Left ventricle myocardium inferior (tissue), 1 donor: ENCODE data around the gene RUFY3. TPM values are rescaled to one million over a fixed set of nuclear protein-coding genes. Genes with fewer than 3 reads are reported as not detected.

Experiments
- DNase-seq: peaks from one replicate; pipeline ENCODE4 v3.0.0-alpha.2; 2020
- H3K27ac ChIP-seq: fragments of 200-600 bp; replicated peaks from 2 replicates; pipeline ENCODE4 v1.8.0; 2021
- H3K27me3 ChIP-seq: fragments of 200-600 bp; 2 replicates; pipeline ENCODE4 v1.8.0; 2021; ENCODE audit warnings: low read depth
- H3K36me3 ChIP-seq: fragments of 200-600 bp; 2 replicates; pipeline ENCODE4 v1.8.0; 2021
- H3K4me1 ChIP-seq: fragments of 200-600 bp; 2 replicates; pipeline ENCODE4 v1.8.0; 2021
- H3K4me3 ChIP-seq: fragments of 200-600 bp; 2 replicates; pipeline ENCODE4 v1.8.0; 2021; ENCODE audit warnings: mild to moderate bottlenecking, moderate library complexity
- H3K9me3 ChIP-seq: fragments of 200-600 bp; replicated peaks from 2 replicates; pipeline ENCODE4 v1.8.0; 2021
- intact Hi-C: fragments of 100-400 bp; cut with micrococcal nuclease; formaldehyde crosslinking; loops from one replicate; pipeline ENCODE4 v1.11.0; 2022
- total RNA-seq: library from RNA; stranded (reverse); fragmentation: NEBNext Ultra II Directional; extraction: Animal tissue kit (Norgen Biotek cat#: 25700); gene quantifications from one replicate; pipeline ENCODE4 v1.2.1, GENCODE V29; 2021
- TF ChIP-seq, protein P1 (sequence below): fragments of 200-600 bp; IDR thresholded peaks from 2 replicates; pipeline ENCODE4 v1.8.0; 2021; ENCODE audit warnings: antibody characterized with exemption, mild to moderate bottlenecking, borderline replicate concordance
- donor health status: DM: no; HTN: yes; CAD: no; lungs with severe emphysema.

Gene RUFY3
- total RNA-seq, 1 donor from 2014 or later, result 20.5 TPM

DNA sequence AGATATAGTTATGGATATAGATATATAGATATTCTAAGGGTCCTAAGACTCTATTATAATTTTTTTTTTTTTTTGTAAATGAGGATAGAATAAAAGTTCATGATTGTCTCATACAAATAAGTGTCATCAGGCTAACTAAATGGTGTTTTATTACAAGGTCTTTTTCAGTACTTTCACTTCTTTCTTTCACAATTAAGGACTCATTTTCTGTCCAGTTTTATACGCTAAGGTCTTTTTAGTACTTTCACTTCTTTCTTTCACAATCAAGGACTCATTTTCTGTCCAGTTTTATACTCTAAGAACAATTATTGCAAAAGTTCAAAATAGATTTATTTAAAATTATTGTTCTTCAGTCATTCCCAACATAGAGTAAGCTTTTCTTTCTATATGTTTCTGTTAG lies 32.7 kb downstream of the RUFY3 start:
- H3K27me3 ChIP-seq, result no peaks in the 10 kb centered on the region
- TF ChIP-seq, protein P1, sequence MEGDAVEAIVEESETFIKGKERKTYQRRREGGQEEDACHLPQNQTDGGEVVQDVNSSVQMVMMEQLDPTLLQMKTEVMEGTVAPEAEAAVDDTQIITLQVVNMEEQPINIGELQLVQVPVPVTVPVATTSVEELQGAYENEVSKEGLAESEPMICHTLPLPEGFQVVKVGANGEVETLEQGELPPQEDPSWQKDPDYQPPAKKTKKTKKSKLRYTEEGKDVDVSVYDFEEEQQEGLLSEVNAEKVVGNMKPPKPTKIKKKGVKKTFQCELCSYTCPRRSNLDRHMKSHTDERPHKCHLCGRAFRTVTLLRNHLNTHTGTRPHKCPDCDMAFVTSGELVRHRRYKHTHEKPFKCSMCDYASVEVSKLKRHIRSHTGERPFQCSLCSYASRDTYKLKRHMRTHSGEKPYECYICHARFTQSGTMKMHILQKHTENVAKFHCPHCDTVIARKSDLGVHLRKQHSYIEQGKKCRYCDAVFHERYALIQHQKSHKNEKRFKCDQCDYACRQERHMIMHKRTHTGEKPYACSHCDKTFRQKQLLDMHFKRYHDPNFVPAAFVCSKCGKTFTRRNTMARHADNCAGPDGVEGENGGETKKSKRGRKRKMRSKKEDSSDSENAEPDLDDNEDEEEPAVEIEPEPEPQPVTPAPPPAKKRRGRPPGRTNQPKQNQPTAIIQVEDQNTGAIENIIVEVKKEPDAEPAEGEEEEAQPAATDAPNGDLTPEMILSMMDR, result no peak
- no peak overlapping the region for H3K4me3 ChIP-seq
- peaks cover 5% of the 10 kb centered on the region for H3K36me3 ChIP-seq
- intact Hi-C loops, result no loop called here
- H3K27ac ChIP-seq, result no peak overlapping the region
- no peaks in the 10 kb centered on the region for H3K9me3 ChIP-seq
- DNase-seq, result no peak
- peaks cover 20% of the 10 kb centered on the region for H3K4me1 ChIP-seq

DNA sequence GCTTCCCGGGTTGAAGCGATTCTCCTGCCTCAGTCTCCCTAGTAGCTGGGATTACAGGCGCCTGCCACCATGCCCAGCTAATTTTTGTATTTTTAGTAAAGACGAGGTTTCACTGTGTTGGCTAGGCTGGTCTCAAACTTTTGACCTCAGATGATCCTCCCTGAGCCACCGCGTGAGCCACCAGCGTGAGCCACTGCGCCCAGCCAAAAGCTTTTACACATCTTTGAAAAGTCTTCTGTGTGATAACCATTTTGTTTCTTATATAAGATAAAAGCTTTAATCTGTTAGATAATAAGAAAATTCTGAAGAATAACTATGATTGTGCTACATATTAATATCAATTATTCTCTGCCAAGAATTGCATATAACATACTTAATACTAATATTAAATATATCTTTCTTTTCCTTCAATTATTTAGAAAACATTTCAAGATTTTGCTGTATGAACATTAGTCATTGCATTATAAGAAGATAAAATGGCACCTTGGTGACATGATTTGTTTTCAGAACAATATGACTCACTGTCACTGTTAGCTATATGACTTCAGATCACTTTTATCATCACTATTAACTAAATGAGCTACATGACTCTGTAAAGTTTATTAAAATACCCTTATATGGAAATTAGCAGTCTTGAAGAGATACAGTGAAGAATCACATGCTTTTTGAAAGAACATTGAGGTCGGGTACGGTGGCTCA lies 33.4 kb downstream of the RUFY3 start:
- Histone ChIP-seq H3K4me1 (peaks cover 25% of the 10 kb centered on the region), H3K4me3 (no peak overlapping the region), H3K36me3 (peaks cover 5% of the 10 kb centered on the region), H3K27ac (no peak overlapping the region), H3K9me3 (no peaks in the 10 kb centered on the region), H3K27me3 (no peaks in the 10 kb centered on the region)
- no peak for DNase-seq
- intact Hi-C loops, result no loop called here
- TF ChIP-seq, protein P1, result no peak

DNA sequence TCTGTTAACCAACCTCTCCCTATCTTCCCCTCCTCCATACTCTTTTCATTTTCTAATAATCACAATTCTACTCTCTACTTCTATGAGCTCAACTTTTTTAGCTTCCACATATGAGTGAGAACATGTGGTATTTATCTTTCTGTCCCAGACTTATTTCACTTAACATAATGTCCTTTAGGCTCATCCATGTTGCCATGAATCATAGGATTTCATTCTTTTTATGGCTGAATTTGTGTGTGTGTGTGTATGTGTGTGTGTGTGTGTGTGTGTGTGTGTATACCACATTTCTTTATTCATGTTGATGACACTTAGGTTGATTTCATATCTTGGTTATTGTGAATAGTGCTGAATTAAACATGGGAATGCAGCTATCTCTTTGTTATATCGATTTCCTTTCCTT lies 37.4 kb downstream of the RUFY3 start:
- DNase-seq, result no peak
- no peaks in the 10 kb centered on the region for H3K27me3 ChIP-seq
- peaks cover 20% of the 10 kb centered on the region for H3K36me3 ChIP-seq
- no peak overlapping the region for H3K4me3 ChIP-seq
- H3K27ac ChIP-seq, result peak overlapping the region; percentile 39
- intact Hi-C loops, result no loop called here
- H3K9me3 ChIP-seq, result no peaks in the 10 kb centered on the region
- TF ChIP-seq, protein P1, result no peak
- peaks cover 19% of the 10 kb centered on the region for H3K4me1 ChIP-seq

DNA sequence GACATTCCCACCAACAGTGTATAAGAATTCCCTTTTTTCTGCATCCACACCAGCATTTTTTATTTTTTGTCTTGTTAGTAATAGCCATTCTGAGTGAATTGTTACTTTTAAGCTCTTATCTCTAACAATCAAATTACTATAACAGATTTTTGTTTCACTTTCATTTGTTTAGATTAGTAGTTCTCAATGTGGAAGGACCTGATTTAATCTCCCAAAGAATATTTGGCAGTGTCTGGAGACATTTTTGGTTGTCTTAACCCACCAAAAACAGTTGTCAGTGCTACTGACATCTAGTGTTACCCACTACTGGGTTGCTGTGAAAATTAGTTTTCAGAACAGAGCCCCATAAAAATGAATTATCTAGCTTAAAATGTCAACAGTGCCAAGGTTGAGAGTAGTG lies 37.9 kb downstream of the RUFY3 start:
- H3K4me3 ChIP-seq, result no peak overlapping the region
- TF ChIP-seq, protein P1, result no peak
- peaks cover 19% of the 10 kb centered on the region for H3K4me1 ChIP-seq
- intact Hi-C loops, result loop anchor here (10.0 kb wide), 1 partner anchor 55 kb away; no protein-coding TSS in a partner anchor
- H3K27me3 ChIP-seq, result no peaks in the 10 kb centered on the region
- H3K27ac ChIP-seq, result peak overlapping the region; percentile 39
- DNase-seq, result no peak
- peaks cover 25% of the 10 kb centered on the region for H3K36me3 ChIP-seq
- no peaks in the 10 kb centered on the region for H3K9me3 ChIP-seq

DNA sequence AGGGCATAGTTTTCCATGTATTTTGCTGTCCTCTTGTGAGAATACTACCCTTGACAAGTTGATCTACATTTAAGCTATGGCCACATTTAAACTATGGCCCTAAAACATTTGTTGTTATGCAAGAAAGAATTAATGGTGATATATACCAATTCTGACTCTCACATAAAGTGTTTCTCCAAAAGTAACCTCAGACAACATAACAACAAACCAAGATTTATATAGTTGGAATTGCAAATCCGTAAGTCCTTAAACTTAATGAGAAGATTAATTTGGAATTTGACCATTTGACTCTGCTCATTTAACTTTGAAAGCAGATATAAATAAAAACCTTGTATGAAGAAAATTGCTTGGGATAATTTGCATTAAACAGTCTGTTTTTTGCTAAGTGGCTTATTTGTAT lies 38.9 kb downstream of the RUFY3 start:
- DNase-seq, result no peak
- H3K4me1 ChIP-seq, result peaks cover 19% of the 10 kb centered on the region

More for the DNA sequence above, 38.9 kb downstream of the RUFY3 start:
- H3K27ac ChIP-seq, result no peak overlapping the region
- H3K27me3 ChIP-seq, result no peaks in the 10 kb centered on the region
- H3K9me3 ChIP-seq, result no peaks in the 10 kb centered on the region
- no peak overlapping the region for H3K4me3 ChIP-seq
- TF ChIP-seq, protein P1, result no peak
- intact Hi-C loops, result loop anchor here (10.0 kb wide), 1 partner anchor 54 kb away; no protein-coding TSS in a partner anchor
- H3K36me3 ChIP-seq, result peaks cover 36% of the 10 kb centered on the region
